Astrocyte of the cerebellum (primary cell): ENCODE measurements around the gene ZNF581.

ENCODE experiments used
- DNase-seq: peaks from one replicate; pipeline ENCODE4 v3.0.0-alpha.2; 2011; ENCODE audit warnings: low read depth
- H3K4me3 ChIP-seq: 2 replicates; pipeline ENCODE4 v1.5.1; 2011; ENCODE audit warnings: mild to moderate bottlenecking, low read depth, low read length, moderate library complexity
- CTCF ChIP-seq: IDR thresholded peaks from 2 replicates; pipeline ENCODE4 v1.5.1; 2012; ENCODE audit warnings: low read length, low read depth, moderate library complexity, mild to moderate bottlenecking; ENCODE audit errors: missing control alignments
- in situ Hi-C: cut with HindIII; loops from 2 replicates; pipeline ENCODE4 v1.10.0; 2017; ENCODE audit warnings: low sequenced_read_pairs

The ZNF581 gene

GRCh38 chr19:55642153-55643002 lies 1.1 kb upstream of the ZNF581 start:
- H3K4me3 ChIP-seq, result peak overlapping the region; percentile 82
- no peak for DNase-seq
- TF ChIP-seq CTCF, result no peak
- in situ Hi-C loops, result no loop called here

DNA sequence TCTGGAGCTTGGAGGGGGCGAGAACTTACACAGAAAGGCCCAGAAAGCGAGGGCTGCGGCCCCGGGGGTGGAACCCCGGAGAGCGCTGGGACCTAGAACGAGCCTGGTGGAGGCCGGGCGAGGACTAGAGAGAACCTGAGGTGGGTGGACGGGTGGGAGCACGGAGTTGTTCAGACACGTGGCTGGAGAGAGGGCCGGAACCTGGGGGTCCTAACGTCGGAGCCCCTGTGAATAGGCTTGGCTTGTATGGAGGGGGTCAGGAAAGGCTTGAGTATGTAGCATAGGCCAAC lies 383 bp downstream of the ZNF581 start:
- in situ Hi-C loops, result no loop called here
- TF ChIP-seq CTCF, result no peak

DNA sequence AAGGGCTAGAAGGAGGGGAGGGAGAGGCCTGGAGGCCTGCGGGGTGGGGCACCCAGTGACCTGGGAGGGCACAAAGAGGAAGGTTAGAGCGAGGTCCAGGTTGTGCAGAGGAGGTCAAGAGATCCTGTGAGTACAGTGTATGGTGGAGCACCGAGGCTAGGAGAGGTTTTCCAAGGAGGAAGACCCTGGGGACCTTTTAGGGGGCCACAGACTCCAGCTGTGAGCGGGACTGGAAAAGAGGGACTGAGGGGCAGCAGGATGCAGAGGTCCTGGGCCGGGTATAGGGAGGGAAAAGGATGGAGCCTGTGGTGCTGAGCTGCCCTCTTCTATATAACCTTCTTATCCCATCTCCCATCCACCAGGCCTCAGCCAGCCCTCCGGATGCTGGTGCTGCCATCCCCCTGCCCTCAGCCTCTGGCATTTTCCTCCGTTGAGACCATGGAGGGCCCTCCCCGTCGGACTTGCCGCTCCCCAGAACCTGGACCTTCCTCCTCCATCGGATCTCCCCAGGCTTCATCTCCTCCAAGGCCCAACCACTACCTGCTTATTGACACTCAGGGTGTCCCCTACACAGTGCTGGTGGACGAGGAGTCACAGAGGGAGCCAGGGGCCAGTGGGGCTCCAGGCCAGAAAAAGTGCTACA lies 863 bp downstream of the ZNF581 start:
- in situ Hi-C loops, result no loop called here
- TF ChIP-seq CTCF, result no peak
- DNase-seq, result no peak
- peak overlapping the region; percentile 82 for H3K4me3 ChIP-seq

More for the DNA sequence above, 383 bp downstream of the ZNF581 start:
- no peak for DNase-seq
- H3K4me3 ChIP-seq, result peak overlapping the region; percentile 82

DNA sequence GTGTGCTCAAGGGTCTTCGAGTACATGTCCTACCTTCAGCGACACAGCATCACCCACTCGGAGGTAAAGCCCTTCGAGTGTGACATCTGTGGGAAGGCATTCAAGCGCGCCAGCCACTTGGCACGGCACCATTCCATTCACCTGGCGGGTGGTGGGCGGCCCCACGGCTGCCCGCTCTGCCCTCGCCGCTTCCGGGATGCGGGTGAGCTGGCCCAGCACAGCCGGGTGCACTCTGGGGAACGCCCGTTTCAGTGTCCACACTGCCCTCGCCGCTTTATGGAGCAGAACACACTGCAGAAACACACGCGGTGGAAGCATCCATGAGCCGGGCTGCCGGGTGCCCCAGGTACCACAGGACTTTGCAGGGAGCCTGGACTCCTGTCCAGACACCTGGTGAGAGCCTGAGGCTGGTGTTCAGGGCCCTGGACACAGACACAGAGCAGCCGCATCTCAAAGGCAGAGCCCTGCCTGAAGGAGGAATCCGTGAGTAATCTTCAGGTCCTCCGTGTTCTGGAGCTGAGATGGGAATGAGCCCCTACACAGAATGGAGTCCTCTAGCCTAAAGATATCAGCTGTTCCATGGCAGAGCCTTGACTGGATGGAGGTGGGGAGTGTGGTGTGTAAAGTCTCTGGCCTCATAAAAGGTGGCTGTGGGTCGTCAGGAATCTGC lies 1.5 kb downstream of the ZNF581 start:
- in situ Hi-C loops, result no loop called here
- DNase-seq, result no peak
- no peak for TF ChIP-seq CTCF
- peak overlapping the region; percentile 82 for H3K4me3 ChIP-seq

DNA sequence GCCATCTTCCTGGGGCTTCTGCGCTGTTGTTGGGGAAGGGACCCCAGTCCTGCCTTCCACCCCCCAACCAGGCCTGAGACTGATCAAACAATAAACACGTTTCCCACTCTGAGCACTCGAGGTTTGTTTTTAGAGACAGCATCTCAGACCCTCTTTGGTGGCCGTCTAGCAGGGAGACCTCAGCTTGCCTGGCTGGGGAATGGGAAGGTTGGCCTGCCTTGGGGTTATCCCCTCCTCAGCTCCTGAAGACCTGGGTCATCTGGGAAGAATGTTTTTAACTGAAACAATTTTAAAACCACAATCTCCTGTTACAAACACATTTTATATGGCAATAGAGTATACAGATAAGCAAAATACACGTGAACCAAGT lies 2.0 kb downstream of the ZNF581 start:
- no peak for TF ChIP-seq CTCF

GRCh38 chr19:55646889-55647731 lies 3.7 kb downstream of the ZNF581 start:
- in situ Hi-C loops, result no loop called here

More for the DNA sequence above, 2.0 kb downstream of the ZNF581 start:
- H3K4me3 ChIP-seq, result no peak overlapping the region
- no peak for DNase-seq
- in situ Hi-C loops, result no loop called here

More at GRCh38 chr19:55646889-55647731, 3.7 kb downstream of the ZNF581 start:
- DNase-seq, result no peak
- H3K4me3 ChIP-seq, result peak overlapping the region; percentile 76
- TF ChIP-seq CTCF, result no peak
